Measurements from ENCODE around the gene IFT25.
"Not testable (repeated sequence)": the region's sequence is repeated elsewhere in the genome, so short reads cannot be mapped to it uniquely, and the experiment has no call there.

IFT25 gene

GRCh38 chr1:53875150-53875549 is 70.3 kb downstream of the IFT25 start:
- H3K9me3 ChIP-seq (ENCODE audit: control insufficient read depth, insufficient read depth, low read depth, low read length); H3K4me1 ChIP-seq (ENCODE audit: control insufficient read depth, insufficient read depth, low read length); POLR2A ChIA-PET; H3K27ac ChIP-seq (ENCODE audit: extremely low read depth, low read depth, low read length); H3K4me3 ChIP-seq (ENCODE audit: low read depth, low read length): not testable (repeated sequence)
- TF ChIP-seq ZNF121 (tag by site-specific recombination; IDR thresholded peaks at IDR 0.05): peak; percentile 76
- CTCF ChIA-PET: interaction anchor here (1.3 to 4.2 kb wide), 4 partner anchors 14 to 85 kb away, joined by 4 to 23 read pairs (median 10); no protein-coding TSS in a partner anchor
- peaks cover 21 to 66% of the 10 kb centered on the region in 2 experiments for H3K36me3 ChIP-seq (ENCODE audit: control insufficient read depth in 2 of 2, insufficient read depth in 1 of 2, low read length in 2 of 2)

DNA sequence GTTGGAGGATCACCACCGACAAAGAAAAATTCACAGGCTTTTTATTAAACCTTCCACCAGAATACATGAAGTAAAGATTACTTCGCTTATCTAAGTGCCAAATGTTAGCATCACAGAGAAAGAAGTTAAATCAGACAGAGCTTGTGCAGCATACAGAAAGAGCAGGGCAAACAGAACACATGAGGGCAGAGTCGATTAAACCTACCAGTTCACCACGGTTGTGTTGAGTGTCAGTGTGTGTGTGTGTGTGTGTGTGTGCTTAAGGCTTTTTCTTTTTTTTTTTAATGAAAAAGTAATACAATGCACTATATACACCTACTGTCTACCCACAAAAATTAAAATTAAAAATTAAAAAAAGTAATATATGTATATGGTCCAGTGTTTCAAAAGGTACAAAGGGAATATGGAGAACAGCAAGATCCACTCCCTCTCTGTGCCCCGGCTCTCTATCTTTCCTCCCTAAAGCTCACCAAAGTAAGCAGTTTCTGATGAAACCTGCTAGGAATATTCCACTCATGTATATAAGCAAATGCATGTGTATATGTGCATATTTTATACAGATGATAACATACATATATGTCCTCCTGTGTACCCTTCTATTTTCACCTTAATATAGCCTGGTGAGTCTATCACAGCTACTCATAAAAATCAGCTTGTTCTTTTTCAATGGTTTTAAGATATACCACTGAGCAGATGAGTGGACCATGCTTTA is 73.6 kb downstream of the IFT25 start:
- peaks cover 11 to 69% of the 10 kb centered on the region in 2 experiments; a peak in 2 of 3 replicates for H3K36me3 ChIP-seq (ENCODE audit: control insufficient read depth in 2 of 2, insufficient read depth in 1 of 2, low read length in 2 of 2)
- no peaks in the 10 kb centered on the region for H3K4me1 ChIP-seq (ENCODE audit: control insufficient read depth, insufficient read depth, low read length)
- H3K27ac ChIP-seq (ENCODE audit: extremely low read depth, low read depth, low read length): no peak overlapping the region
- H3K9me3 ChIP-seq (ENCODE audit: control insufficient read depth, insufficient read depth, low read depth, low read length): no peaks in the 10 kb centered on the region
- no peak overlapping the region for H3K4me3 ChIP-seq (ENCODE audit: low read depth, low read length)
- ChIA-PET POLR2A (no interaction called here), CTCF (interaction anchor here (0.6 to 6.2 kb wide), 7 partner anchors 10 to 940 kb away, joined by 3 to 58 read pairs (median 5); no protein-coding TSS in a partner anchor)
- no peak for TF ChIP-seq KLF10 (tag by site-specific recombination; IDR thresholded peaks at IDR 0.05)
- peak; percentile 45; the same call in 1 of the 2 replicates for TF ChIP-seq ZSCAN4 (tag by site-specific recombination; IDR thresholded peaks at IDR 0.05)

Measured in HEK293 (cell line).